Endometrial microvascular endothelial cells (primary cell): ENCODE results near the gene MYH10. TPM values are rescaled to one million over a fixed set of nuclear protein-coding genes. Genes with fewer than 3 reads are reported as not detected.

Experiments used
- in situ Hi-C: cut with HindIII; loops from 2 replicates; pipeline ENCODE4 v1.10.0; 2017; ENCODE audit warnings: low sequenced_read_pairs, low pct_unique_long_range_greater_than_20kb; ENCODE audit errors: inconsistent ontology term
- total RNA-seq: library from RNA; depleted of rRNA; stranded (reverse); fragments of >200 nt; gene quantifications from one replicate; pipeline ENCODE4 v1.2.3, GENCODE V29; 2015; ENCODE audit errors: inconsistent ontology term

MYH10 gene
- total RNA-seq, 1 donor from 2014 or later = 14.1 TPM

DNA sequence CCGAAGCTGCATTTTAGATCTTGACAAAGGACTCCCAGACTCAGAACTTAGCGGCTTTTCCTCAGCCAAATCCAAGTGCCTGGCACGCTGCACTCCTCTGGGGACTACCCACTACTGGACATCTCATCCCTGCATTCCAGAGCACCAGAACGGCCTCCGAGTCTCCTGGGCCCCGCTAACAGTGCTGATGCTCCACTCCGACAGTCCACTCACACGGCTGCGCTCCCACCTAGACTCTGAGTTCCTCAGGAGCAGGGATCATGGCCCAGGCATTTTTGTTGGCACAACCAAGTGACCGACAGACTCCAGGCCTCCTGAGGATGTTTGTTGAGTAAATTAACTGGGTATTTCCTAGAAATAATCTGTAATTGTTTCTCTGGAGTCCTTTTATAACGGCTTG, 115.7 kb downstream of the MYH10 start:
- in situ Hi-C loops = no loop called here

DNA sequence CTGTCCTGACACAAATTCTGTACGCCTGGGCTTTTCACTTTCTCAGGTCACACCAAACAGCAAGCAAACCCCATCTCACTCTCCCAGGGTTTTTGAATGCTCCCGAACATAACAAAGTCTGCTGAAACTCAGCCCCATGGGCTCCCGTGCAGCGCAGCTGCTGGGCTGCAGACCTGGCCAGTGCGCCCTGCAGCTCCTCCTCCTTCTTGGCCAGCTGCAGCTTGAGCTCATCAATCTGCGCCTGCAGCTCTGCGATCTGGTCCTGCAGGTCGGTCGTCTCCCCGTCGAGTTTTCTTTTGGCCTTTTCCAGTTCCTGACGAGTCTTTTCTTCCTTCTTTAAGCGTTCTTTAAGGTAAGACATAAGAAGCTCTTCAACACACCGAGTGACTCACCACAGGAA, 124.4 kb downstream of the MYH10 start:
- in situ Hi-C loops = no loop called here

DNA sequence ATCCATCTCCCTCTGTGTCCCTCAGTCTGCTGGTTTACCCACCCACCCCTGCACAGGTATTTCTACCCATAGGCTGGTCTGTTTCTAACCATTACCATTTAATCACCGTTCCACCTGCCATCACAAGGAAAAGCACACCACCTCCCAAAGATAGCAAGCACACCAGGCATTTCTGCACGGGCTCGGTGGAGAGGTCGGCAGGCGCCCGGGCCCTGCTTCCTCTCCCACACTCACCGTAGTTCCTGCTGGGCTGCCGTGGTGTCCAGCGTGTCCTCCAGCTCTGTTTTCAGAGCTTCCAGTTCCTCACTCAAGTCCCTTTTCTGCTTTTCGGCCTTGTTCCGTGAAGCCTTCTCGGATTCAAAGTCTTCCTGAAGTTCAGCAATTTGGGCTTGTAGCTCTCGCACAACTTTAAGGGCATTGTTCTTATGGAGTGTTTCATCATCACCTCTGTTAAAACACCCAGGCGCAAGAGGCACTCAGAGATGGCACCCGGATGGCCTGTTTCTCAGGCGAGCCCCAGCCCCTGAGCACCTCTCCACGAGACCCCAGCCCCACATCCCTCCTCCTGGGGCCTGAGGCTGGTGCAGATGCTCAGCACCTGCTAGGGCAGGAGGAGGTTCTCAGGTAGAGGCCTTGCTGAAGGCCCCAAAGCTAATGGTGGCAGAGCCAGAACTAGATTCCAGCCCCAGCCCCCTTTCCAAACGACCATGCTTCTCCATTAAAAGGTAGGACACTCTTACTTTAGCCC, 125.9 kb downstream of the MYH10 start:
- in situ Hi-C loops = no loop called here

DNA sequence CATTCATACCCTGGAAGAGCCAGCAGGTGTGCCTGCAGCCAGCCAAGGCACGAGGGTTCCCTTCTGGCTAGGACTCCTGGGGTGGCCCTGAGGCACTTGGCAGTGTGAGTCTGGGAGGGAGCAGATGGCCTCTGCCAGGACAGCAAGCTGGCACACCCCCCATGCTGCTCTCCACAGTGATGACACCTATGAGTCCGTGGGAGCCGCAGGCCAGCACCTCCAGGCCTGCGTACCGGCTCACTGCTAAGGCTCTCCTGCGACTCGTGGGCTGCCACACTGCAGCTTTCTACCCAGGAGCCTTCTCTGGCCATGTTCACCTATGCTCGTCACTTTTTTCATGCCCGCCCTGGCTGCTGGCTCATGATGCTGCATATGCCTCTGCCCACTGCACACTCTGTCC, 126.7 kb downstream of the MYH10 start:
- in situ Hi-C loops = no loop called here

DNA sequence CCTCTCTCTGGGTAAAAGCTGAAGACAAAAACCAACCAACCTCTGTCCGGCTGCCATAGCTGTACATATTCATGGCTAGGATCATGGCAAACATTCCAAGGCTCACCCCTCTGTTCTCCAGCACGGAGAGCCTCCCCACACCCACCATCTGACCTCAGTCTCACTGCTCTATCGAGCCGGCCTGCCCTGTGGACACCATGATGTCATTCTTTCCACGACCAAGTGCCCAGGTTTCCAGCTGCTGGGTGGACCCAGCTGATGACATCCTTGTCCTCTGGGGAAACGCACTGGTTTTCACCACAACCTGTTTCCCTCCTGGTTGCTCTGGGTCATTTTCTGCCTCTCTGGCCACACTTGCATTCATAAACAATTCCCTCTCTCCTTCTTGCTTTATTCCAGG, 127.2 kb downstream of the MYH10 start:
- in situ Hi-C loops = no loop called here

DNA sequence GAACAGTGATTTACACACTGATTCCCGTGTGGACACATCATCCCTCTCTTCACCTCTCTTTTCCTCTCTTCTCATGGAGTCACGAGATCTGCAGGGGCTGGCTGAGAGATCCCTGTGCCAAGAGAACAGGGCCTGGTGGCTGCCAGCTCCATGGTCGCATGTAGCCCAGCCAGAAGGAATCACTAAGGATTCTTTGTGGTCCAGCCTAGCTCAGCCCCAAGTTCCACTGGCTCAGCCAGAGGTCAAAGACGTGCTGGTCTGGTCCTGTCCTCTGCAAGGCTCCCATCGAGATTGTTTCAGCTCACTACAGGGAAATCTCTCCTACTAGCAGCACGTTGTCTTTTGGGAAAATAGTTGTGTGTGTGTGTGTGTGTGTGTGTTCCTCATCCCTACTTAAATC, 128.4 kb downstream of the MYH10 start:
- in situ Hi-C loops = no loop called here

DNA sequence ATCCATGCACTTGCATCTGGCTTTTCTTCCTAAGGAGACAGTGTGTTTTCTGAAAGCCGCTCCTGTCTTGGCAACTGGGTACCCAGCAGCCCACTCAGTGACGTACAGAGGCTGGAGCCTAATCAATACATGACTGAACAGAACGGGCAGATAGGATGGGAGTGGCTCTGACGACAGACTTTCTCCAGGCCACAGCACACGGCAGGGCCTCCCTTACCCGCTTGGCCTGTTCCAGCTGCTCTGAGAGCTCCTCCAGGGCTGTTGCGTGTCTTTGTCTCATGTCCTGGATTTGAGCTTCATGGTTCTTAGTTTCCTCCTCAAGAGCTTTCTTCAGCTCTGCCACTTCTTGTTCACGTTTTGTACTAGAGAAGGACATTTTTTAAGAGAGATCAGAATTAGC, 129.9 kb downstream of the MYH10 start:
- in situ Hi-C loops = no loop called here

DNA sequence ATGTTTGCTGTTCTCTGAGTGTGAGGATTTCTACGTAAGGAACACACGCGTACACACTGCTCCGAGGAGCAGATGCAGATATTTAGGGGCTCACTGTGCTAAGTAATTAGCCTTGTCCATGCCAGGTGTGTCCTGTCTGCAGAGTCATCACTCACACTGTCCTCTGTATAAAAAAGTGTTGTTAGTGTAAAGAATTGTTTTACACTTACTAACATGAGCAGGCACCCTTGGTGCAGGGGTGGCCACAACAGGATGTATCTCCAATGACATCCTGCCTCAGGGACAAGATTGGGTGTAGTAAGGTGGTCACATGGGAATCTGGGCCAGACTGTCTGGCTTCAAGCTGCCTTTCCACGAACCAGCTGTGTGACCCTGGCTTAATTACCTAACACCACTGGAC, 130.9 kb downstream of the MYH10 start:
- in situ Hi-C loops = no loop called here

DNA sequence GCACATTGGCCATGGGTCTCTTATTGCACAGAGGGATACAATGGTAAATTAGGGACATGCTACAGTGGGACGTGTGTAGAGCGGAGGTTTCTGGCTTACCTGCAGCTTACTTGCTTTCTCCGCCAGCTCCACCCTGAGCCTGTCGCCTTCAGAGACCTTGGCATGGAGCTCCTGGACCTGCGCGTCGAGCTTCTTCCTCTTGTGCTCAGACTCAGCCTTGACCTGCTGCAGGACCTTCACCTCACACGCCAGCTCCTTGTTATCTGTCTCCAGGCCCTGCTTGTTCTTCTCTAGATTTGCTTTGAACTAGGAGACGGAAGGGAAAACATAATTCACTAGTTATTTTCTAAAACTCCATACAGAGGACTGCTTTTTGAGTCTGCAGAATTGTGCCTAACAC, 131.4 kb downstream of the MYH10 start:
- in situ Hi-C loops = no loop called here

DNA sequence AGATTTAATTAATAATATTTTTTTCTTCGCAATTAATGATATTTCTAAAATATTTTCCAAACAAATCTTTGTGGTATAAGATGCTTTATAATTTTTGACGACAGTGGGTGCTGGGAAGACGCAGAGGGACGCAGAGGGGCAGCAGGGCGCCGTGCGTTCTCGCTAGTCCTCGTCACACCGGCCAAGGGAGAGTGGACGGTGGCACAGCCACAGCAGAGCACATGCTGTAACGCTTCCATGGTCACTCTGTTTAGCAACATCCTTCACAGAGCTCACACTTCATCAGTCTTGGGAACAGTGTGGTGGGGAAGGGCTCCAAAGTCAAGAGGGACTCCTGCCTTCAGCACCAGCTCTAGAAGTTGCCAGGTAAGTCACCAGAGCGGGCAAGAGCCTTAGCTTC, 134.4 kb downstream of the MYH10 start:
- in situ Hi-C loops = no loop called here

DNA sequence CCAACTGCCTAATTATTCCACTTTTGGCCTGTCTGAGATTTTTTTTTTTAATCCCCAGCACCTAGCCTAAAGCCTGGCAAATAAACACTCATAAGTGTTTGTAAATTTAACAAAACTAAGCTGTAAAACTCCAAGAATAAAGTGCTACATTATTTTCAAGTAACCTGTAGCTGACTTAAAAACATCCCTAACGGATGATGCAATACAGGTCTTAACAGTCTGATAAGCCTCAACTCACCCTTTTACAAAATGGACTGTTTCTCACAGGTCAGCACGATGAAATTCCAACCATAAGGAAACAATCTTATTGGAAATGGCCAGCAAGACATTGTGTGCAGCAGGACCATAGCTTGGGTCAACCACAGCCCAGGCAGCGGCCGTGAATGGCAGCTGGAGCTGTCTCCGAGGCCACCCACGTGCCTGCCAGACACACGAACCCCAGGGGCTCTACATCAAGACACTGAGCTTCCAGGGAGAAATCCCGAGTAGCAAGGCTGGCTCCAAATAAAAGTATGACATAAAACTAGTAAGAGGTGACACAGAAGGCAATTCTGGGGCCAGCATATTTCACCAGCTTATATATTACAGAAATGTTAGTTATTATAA, 135.9 kb downstream of the MYH10 start:
- in situ Hi-C loops = no loop called here

DNA sequence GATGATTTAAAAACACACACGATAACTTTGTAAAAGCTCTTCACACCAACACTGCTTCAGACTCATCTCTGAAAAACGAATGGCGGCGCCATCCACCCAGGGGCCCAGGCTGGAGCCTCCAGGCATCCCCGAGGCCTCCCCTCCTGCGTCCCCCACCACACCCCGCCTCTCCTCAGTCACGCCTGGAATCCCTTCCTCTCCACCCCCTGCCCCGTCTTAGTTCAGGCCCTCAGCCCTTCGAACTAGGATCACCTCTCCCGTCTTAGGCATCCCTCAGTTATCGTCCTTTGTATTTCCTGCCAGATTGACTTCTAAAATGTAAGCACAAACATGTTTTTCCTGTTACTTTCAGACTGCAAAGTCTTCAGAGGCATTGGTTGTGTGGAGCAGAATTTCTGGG, 136.5 kb downstream of the MYH10 start:
- in situ Hi-C loops = no loop called here

DNA sequence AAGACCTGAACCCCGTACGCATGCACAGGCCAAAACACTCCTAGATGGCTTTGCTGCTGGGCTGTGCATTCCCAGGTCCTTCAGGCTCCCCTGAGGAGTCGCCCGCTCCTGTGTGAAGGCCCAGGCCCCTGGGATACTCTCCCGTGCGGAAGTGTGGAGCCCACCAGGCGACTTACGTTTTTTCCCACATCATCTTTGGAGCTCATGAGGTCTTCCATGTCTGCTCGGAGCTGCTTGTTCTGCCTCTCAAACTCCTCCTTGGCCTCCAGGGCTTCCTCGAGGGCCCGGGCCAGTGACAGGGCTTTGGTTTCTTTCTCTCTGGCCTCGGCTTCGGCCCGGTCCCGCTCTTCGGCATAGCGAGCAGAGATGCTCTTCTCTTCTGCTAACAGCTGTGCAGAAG, 138.4 kb downstream of the MYH10 start:
- in situ Hi-C loops = no loop called here

DNA sequence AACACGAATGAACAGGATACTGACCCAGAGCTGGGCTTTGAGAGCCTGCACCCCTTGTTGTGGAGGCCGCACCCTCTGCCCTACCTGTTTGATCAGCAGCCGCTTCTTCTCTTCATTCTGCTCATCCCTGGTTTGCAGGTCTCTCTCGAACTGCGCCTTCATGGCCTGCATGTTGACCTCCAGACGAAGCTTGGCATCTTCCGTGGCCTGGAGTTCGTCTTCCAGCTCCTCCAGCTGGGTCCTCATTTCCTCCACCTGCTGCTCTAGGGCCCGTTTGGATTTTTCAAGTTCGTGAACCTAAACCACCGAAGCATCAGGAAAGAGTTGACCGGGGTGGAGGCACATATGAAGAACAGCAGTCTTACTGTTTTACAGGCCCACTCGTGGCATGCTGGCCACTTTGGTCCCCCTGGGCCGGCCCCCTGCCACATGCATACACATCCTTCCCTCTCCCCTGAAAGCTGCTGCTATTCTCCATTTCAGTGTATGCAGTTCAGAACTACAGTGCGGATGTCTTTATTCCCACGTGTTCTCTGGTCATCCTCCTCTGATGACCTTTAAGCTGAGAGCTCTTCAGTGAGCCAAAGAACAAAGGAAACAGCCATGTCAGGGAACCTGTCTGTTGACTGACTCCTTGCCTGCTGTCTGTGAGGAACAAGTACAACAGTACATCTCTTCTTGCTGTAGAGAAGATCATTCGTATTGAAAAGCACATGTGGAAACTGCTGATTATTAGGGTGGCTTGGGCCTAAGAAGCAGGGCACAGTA, 140.1 kb downstream of the MYH10 start:
- in situ Hi-C loops = no loop called here

DNA sequence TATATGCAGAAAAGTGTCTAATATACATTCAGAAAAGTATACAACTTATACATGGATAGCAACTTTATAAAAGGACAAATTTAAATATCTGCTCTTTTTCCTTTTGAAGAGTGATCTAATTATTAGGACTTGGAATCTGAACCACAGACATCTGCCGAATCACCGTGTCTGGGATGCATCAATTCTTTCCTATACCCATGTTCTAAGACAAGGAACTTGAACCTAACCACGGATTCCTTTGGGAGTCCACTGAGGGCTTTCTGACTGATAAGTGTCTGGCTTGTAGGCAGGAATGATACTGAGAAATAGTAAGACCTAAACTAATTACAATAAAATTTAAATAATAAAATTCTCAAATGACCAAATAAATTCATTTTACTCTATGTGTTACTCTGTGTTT, 140.7 kb downstream of the MYH10 start:
- in situ Hi-C loops = no loop called here

DNA sequence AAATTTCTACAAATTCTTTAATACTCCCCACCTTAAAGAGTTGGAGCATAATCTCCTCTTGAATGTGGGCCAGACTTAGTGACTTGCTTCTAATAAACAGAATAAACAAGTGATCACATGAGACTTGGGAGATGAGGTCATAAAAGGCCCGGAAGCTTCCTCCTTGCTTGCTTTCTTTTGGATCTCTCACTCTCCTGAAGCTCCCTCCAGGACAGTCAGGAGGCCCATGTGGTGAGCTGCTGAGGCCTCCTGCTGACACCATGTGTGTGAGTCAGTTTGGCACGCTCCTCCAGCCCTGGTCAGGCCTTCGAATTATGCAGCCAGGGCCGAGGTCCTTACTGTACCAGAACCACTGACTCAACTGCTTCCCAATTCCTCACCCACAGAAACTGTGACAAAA, 141.6 kb downstream of the MYH10 start:
- in situ Hi-C loops = no loop called here

DNA sequence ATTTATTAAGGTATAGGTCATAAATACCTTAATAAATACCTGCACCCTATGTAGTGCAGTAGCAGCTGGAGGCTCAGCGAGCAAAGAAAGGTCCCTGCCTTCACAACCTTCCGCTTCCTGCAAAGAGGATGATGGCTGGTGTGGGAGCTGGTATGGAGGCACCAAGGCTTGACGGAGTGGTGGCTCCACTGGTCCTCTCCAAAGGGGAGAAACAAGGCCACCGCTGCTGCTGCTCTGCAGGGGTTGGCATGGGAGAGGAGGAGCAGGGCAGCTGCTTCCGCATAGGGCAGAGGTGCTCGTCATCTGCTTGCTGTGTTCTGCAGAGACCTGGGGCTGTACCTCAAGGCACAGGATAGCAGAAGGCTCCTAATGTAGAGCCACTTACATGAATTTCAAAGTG, 142.0 kb downstream of the MYH10 start:
- in situ Hi-C loops = no loop called here

DNA sequence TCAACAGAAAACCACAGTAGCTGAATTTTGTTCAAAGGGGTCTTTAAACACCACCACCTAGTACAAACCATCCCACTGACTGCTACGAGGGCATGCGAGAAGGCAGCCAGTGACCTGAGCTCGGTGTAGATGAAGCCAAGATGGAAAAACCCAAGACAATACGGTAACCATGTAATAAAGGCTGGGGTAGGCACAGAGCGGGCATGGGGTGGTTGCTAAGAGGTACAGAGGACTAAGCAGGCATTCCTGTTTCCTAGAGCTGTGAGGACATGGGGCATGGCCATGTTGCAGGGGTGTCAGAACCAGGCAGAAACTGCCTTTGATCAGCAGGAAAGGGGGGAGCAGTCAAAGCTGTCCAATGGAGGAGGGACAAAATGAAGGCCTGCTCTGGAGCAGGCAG, 142.8 kb downstream of the MYH10 start:
- in situ Hi-C loops = no loop called here

DNA sequence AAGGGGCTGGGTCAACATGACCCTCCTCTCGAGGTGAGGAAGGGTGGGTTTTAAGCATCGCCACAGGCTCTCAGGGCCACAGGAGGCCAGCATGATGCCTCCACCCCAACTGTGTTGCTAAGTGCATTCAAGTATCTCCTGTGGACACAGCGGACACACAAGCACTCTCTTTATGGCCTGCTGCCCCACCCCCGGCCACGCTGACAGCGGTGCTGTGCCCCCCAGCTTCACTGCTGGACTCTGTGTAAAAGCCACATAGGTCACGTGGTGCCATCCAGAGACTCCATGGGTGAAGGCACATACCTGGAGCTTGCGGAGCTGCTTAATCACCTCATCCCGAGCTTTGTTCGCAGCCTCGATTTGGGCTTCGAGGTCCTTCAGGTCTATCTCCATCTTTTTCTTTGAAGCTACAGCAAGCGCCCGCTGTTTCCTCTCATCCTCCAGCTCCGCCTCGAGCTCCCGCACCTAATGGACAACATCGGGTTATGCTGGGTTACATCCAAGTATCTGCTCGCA, 143.3 kb downstream of the MYH10 start:
- in situ Hi-C loops = no loop called here

DNA sequence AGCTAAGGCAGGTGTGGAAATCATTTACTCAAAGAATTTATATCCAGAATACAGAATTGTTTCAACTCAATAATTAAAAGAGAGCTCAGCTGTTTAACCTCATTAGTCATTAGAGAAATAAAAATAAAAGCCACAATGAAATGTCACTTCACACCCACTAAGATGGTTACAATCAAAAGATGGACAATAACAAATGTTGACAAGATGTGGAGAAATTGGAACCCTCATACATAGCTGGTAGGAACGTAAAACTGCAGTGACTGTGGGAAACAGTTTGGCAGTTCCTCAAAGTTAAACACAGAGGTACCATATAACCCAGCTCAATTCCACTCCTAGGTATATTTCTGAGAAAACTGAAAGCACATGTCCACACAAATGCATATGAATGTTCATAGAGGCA, 145.0 kb downstream of the MYH10 start:
- in situ Hi-C loops = no loop called here
